Central memory CD8-positive, alpha-beta T cell (primary cell): ENCODE measurements around the gene ERVK3-1.
"Not testable (repeated sequence)": the region's sequence is repeated elsewhere in the genome, so short reads cannot be mapped to it uniquely, and the experiment has no call there.

Experiments used
- ATAC-seq: fragments of 150-1000 bp; cut with Tn5 transposase; replicated peaks from 2 replicates; pipeline ENCODE4 v1.10.0; 2022; ENCODE audit warnings: mild to moderate bottlenecking, moderate FRiP score, moderate number of reproducible peaks; ENCODE audit not compliant: poor library complexity, severe bottlenecking; ENCODE audit errors: extremely low read depth
- DNase-seq, 2 donors: peaks; one replicate each; pipeline ENCODE4 v3.0.0; 2021; ENCODE audit warnings: low spot score in 2 of 2
- H3K27ac Mint-ChIP-seq: one replicate; pipeline ENCODE4 v1.8.0; 2022; ENCODE audit warnings: low read depth, mild to moderate bottlenecking, moderate library complexity, mixed read lengths
- H3K27me3 Mint-ChIP-seq: one replicate; pipeline ENCODE4 v1.8.0; 2022; ENCODE audit warnings: mixed read lengths
- H3K36me3 Mint-ChIP-seq: one replicate; pipeline ENCODE4 v1.8.0; 2022; ENCODE audit warnings: mild to moderate bottlenecking, moderate library complexity, mixed read lengths; ENCODE audit not compliant: insufficient read depth
- H3K4me1 Mint-ChIP-seq: one replicate; pipeline ENCODE4 v1.8.0; 2022; ENCODE audit warnings: mixed read lengths
- H3K4me3 Mint-ChIP-seq: one replicate; pipeline ENCODE4 v1.8.0; 2022; ENCODE audit warnings: mild to moderate bottlenecking, moderate library complexity, mixed read lengths
- H3K9me3 Mint-ChIP-seq: one replicate; pipeline ENCODE4 v1.8.0; 2022; ENCODE audit warnings: mixed read lengths

The ERVK3-1 gene

DNA sequence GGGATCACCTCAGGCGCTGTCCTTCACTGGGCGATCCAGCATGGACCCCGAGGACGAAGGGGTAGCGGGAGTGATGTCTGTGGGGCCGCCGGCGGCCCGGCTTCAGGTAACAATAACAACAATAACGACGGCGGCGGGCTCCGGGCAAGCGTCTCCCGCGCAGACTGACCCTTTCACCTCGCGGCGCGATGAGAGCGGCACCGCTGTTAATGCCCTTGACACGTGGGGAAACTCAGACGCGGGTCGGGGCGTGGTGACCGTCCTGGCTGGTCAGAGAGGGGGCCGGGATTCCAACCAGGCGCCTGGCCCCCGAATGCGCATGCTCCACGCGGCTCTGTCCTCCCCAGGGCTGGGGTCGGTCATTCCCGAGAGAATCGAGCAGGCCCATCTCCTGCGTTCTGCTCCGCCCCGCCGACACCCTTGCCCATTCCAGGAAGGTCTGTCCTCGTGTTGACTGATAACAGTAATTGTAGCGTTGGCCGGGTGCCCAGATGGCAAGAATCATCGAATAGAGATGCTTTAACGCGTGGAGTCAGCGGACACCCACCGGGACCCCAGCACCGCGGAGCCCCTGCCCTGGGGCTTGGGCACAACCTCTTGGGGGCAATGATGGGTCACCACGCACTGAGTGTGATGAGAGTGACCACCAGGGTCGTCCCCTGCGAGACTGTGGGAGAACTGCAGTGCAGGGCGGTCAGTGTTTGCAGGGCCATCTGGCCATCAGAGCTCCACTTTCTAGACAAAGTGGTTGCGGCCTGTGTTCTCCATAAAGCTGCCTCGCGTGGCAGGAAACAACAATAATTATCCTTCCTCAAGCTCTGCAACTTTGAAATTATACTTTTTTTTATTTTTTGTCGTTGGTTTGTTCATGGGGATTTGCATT, 25.9 kb upstream of the ERVK3-1 start:
- peak overlapping the region; percentile 96 for H3K4me3 Mint-ChIP-seq
- H3K4me1 Mint-ChIP-seq = peaks cover 34% of the 10 kb centered on the region
- peaks cover 20% of the 10 kb centered on the region for H3K36me3 Mint-ChIP-seq
- ATAC-seq = no peak
- no peaks in the 10 kb centered on the region for H3K27me3 Mint-ChIP-seq
- peak in 1 of 2 donors; percentile 12 for DNase-seq
- no peaks in the 10 kb centered on the region for H3K9me3 Mint-ChIP-seq
- H3K27ac Mint-ChIP-seq = peak overlapping the region; percentile 97

DNA sequence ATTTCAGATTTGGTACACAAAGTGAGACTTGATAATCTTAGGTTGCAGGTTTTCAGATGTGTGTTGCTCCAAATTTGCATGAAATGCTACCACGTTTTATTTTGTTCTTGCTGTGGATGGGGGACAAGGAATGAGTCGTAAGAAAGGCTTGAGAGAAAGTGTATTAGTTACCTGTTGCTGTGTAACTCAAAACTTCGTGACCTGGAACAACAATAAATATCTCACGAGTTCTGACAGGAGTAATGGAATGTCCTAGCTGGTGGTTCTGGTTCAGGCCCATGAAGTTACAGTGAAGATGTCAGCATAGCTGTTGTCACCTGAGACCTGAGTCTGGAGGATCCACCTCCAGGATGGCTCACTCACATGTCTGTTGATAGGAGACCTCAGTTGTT, 25.3 kb upstream of the ERVK3-1 start:
- H3K27ac Mint-ChIP-seq = peak overlapping the region; percentile 97
- H3K4me3 Mint-ChIP-seq = peak overlapping the region; percentile 96
- ATAC-seq (no peak), DNase-seq (no peak)
- H3K9me3 Mint-ChIP-seq = no peaks in the 10 kb centered on the region
- no peaks in the 10 kb centered on the region for H3K27me3 Mint-ChIP-seq
- H3K36me3 Mint-ChIP-seq = peaks cover 16% of the 10 kb centered on the region
- H3K4me1 Mint-ChIP-seq = peaks cover 34% of the 10 kb centered on the region

DNA sequence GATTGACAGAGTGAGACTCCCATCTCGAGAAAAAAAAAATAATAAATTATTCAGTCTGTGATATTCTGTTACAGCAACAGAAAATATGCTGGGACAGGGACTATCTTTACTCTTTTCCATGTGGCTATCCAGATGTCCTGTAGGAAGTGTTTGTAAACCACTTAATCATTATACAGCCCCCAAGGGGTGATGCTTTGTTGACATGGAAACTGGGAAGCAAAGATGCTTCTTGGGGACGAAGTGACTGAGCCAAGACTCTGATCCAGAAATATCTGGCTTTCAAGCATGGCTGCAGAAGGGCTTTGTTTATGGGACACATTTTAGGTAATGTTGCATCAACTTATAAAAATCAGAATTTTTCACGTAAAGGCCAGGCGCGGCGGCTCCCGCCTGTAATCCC, 21.0 kb upstream of the ERVK3-1 start:
- DNase-seq = no peak
- H3K27me3 Mint-ChIP-seq = no peaks in the 10 kb centered on the region
- H3K4me1 Mint-ChIP-seq = peaks cover 24% of the 10 kb centered on the region
- peaks cover 29% of the 10 kb centered on the region for H3K36me3 Mint-ChIP-seq
- H3K27ac Mint-ChIP-seq = no peak overlapping the region
- no peaks in the 10 kb centered on the region for H3K9me3 Mint-ChIP-seq
- ATAC-seq = no peak
- no peak overlapping the region for H3K4me3 Mint-ChIP-seq

DNA sequence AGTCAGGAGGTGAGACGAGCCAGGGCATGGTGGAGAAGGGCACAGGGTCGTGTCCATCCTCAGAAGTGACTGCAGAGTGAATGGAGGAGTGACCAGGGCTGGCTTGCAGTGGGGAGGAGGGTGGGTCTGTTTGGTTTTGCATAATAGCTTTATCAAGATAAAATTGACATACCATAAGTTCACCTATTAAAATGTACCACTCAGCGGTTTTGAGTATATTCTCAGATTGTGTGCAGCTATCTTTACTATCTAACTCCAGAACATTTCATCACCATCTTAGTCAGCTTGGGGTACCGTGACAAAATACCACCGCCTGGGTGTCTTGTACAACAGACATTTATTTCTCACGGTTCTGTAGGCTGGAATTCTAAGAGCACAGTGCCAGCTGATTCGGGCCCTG, 13.2 kb upstream of the ERVK3-1 start:
- no peak overlapping the region for H3K4me3 Mint-ChIP-seq
- no peak overlapping the region for H3K27ac Mint-ChIP-seq
- H3K9me3 Mint-ChIP-seq = no peaks in the 10 kb centered on the region
- no peak for DNase-seq
- no peak for ATAC-seq
- H3K4me1 Mint-ChIP-seq = peaks cover 5% of the 10 kb centered on the region
- H3K27me3 Mint-ChIP-seq = no peaks in the 10 kb centered on the region
- peaks cover 29% of the 10 kb centered on the region for H3K36me3 Mint-ChIP-seq

DNA sequence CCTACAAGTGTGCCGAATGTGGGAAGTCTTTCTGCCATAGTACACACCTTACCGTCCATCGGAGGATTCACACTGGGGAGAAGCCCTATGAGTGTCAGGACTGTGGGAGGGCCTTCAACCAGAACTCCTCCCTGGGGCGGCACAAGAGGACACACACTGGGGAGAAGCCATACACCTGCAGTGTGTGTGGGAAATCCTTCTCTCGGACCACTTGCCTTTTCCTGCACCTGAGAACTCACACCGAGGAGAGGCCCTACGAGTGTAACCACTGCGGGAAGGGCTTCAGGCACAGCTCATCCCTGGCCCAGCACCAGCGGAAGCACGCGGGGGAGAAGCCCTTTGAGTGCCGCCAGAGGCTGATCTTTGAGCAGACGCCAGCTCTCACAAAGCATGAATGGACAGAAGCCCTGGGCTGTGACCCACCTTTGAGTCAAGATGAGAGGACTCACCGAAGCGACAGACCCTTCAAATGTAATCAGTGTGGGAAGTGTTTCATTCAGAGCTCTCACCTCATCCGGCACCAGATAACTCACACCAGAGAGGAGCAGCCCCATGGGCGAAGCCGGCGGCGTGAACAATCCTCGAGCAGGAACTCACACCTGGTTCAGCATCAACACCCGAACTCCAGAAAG, 10.3 kb upstream of the ERVK3-1 start:
- DNase-seq = no peak
- no peak overlapping the region for H3K27ac Mint-ChIP-seq
- no peak overlapping the region for H3K4me3 Mint-ChIP-seq
- peaks cover 20% of the 10 kb centered on the region for H3K36me3 Mint-ChIP-seq
- no peaks in the 10 kb centered on the region for H3K27me3 Mint-ChIP-seq
- ATAC-seq = no peak
- H3K9me3 Mint-ChIP-seq = no peaks in the 10 kb centered on the region
- H3K4me1 Mint-ChIP-seq = peaks cover 5% of the 10 kb centered on the region

DNA sequence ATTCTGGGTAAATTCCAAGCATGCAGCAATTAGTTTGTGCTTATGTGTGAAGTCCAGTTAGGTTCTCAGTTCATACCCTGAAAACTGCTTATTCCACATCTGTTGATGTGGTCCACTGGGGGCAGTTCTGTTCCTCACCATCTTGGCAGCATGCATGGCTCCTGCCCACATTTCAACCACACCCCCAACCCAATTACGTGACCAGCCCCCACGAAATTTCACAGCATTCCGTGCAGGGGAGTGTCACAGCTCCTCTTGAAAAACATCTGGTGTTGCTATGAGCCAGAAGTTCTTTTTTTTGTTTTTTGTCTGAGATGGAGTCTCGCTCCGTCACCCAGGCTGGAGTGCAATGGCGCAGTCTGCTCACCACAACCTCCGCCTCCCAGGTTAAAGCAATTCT, 9.1 kb upstream of the ERVK3-1 start:
- DNase-seq (no peak), ATAC-seq (no peak)
- Mint-ChIP-seq H3K36me3 (peaks cover 23% of the 10 kb centered on the region), H3K4me1 (peaks cover 3% of the 10 kb centered on the region), H3K27ac (no peak overlapping the region), H3K9me3 (no peaks in the 10 kb centered on the region), H3K27me3 (no peaks in the 10 kb centered on the region), H3K4me3 (no peak overlapping the region)

DNA sequence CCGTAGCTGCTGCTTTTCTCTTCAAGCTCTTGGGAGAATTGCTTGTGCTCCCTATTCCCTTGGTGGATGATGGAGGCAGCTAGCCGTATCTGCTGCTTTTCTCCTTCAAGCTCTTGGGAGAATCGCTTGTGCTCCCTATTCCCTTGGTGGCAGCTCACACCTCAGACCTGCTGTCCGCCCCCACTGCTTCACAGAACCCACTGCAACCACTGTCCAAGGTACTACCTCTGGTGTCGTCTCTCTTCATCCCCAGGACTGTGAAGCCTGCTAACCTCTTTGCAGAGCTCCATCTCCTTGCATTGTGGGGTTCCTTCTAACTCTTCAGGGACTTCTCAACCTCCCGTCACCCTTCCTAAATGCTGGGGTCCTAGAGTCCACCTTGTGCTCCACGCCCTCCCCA, 4.6 kb upstream of the ERVK3-1 start:
- Mint-ChIP-seq H3K27ac (no peak overlapping the region), H3K4me1 (peaks cover 13% of the 10 kb centered on the region), H3K27me3 (no peaks in the 10 kb centered on the region), H3K4me3 (no peak overlapping the region), H3K36me3 (peaks cover 25% of the 10 kb centered on the region), H3K9me3 (no peaks in the 10 kb centered on the region)
- DNase-seq (no peak), ATAC-seq (no peak)

DNA sequence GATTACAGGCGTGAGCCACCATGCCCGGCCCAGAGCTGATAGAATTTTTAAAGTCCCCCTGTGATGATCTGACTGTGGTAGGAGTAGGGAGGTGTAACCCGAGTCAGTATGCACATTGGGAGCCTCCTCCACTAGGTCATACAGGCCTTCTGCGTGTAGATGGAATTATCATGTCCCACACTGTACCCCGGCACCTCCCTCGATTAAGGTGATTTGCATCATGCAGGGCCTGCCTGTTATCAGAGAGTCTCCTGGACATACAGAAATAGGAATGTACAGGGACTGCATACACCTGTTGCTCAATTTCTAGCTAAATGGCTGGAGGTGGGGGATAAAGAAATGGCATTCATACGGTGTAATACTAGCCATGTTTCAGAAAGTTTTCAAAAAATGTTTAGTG, 922 bp upstream of the ERVK3-1 start:
- peaks cover 42% of the 10 kb centered on the region for H3K36me3 Mint-ChIP-seq
- H3K9me3 Mint-ChIP-seq = no peaks in the 10 kb centered on the region
- peaks cover 42% of the 10 kb centered on the region for H3K4me1 Mint-ChIP-seq
- no peaks in the 10 kb centered on the region for H3K27me3 Mint-ChIP-seq
- ATAC-seq (no peak), DNase-seq (no peak)
- peak overlapping the region; percentile 98 for H3K27ac Mint-ChIP-seq
- peak overlapping the region; percentile 94 for H3K4me3 Mint-ChIP-seq

DNA sequence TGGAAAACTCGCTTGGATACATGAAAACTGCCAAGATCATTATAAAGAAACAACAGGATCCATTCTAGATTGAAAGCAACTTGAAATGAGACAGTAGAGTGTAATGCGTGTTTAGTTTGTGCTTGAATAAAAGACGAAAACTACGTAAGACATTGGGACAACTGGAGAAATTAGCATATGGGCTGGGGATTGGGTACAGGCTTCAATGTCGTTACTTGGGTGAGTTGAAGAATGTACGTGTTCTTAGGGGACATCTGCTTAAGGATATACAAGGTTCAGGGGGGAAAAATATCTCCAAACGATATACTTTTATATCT, 471 bp upstream of the ERVK3-1 start:
- no peak for ATAC-seq
- Mint-ChIP-seq H3K27me3 (no peaks in the 10 kb centered on the region), H3K9me3 (no peaks in the 10 kb centered on the region), H3K4me3 (peak overlapping the region; percentile 94), H3K4me1 (peaks cover 47% of the 10 kb centered on the region), H3K27ac (peak overlapping the region; percentile 98), H3K36me3 (peaks cover 44% of the 10 kb centered on the region)
- DNase-seq = no peak

DNA sequence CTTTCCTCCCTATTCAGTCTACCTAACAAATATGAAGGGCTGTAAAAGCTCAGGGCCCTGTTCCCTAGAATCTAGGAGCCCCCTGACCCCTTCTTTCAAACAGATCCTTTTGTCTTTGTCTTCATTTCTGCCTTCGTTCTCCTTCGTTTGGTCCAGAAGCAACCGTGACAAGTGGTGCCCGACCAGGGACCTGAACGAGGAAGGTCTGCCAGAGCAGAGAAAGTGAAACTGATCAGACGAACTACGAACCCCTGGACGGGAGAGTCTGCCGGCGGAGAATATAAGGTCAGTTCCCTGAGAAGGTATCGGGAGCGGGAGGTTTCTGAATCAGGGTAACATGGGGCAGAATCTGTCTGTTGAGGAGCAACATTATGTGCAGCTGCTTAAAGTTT, 751 bp downstream of the ERVK3-1 start:
- ATAC-seq (no peak), DNase-seq (no peak)
- Mint-ChIP-seq H3K27me3 (no peaks in the 10 kb centered on the region), H3K4me3 (peak overlapping the region; percentile 94), H3K4me1 (peaks cover 55% of the 10 kb centered on the region), H3K36me3 (peaks cover 40% of the 10 kb centered on the region), H3K9me3 (no peaks in the 10 kb centered on the region), H3K27ac (peak overlapping the region; percentile 98)

DNA sequence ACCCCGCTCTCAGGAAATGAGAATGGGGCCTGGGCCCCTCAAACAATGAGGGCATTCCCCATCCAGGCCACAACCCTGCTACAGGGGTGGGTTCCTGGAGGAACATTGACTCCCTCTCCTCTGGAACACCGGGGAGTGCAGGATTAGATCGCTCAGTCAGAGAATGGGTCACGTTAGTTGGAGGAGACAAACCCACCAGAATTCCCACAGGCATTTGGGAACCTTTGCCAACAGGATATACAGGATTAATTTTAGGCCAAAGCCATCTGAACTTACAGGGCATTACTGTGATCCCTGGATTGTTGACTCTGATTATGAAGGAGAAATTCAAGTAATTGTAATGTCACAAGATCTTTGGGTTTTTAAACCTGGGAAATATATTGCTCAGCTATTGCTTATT, 2.6 kb downstream of the ERVK3-1 start:
- peaks cover 47% of the 10 kb centered on the region for H3K36me3 Mint-ChIP-seq
- no peaks in the 10 kb centered on the region for H3K27me3 Mint-ChIP-seq
- DNase-seq (no peak), ATAC-seq (no peak)
- no peaks in the 10 kb centered on the region for H3K9me3 Mint-ChIP-seq
- H3K27ac Mint-ChIP-seq = no peak overlapping the region
- no peak overlapping the region for H3K4me3 Mint-ChIP-seq
- peaks cover 55% of the 10 kb centered on the region for H3K4me1 Mint-ChIP-seq

DNA sequence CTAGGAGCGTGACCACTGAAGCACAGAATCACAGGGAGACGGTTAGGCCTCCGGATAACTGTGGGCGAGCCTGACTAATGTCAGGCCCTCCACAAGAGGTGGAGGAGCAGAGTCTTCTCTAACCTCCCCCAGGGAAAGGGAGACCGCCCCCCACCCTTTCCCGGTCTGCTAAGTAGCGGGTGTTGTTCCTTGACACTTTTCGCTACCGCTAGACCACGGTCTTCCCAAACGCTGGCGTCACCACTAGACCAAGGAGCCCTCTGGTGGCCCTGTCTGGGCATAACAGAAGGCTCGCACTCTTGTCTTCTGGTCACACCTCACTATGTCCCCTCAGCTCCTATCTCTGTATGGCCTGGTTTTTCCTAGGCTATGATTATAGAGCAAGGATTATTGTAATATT, 5.5 kb downstream of the ERVK3-1 start:
- H3K9me3 Mint-ChIP-seq, DNase-seq, ATAC-seq: not testable (repeated sequence)

DNA sequence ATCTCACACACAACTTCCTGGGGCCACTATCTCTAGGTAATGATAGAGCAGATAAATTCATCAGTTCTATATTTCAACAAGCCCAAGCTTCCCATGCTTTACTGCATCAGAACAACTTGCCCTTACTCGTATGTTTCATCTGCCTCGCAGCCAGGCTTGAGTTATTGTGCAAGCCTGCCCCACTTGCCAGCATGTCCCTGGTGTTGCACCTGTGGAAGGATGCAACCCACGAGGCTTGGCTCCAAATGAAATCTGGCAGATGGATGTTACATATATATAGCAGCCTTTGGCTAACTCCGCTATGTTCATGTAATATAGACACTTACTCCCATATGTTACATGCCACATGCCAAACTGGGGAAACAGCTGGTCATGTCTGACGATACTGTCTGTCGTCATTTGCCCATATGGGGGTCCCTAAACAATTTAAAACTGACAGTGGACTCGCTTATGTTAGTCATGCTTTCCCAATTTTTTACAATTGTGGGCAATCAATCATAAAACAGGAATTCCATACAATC, 6.2 kb downstream of the ERVK3-1 start:
- H3K36me3 Mint-ChIP-seq = peaks cover 62% of the 10 kb centered on the region
- peaks cover 35% of the 10 kb centered on the region for H3K4me1 Mint-ChIP-seq
- DNase-seq (no peak), ATAC-seq (no peak)
- H3K27me3 Mint-ChIP-seq = no peaks in the 10 kb centered on the region
- no peak overlapping the region for H3K27ac Mint-ChIP-seq
- H3K9me3 Mint-ChIP-seq = no peaks in the 10 kb centered on the region
- H3K4me3 Mint-ChIP-seq = no peak overlapping the region

More for the DNA sequence above, 5.5 kb downstream of the ERVK3-1 start:
- H3K27ac Mint-ChIP-seq, H3K27me3 Mint-ChIP-seq, H3K4me3 Mint-ChIP-seq: not testable (repeated sequence)
- Mint-ChIP-seq H3K36me3 (peaks cover 64% of the 10 kb centered on the region), H3K4me1 (peaks cover 42% of the 10 kb centered on the region)
